IMR-90 (cell line): ENCODE results near the gene SYDE2. TPM values are rescaled to one million over a fixed set of nuclear protein-coding genes. Genes with fewer than 3 reads are reported as not detected.
"Not testable (repeated sequence)": the region's sequence is repeated elsewhere in the genome, so short reads cannot be mapped to it uniquely, and the experiment has no call there.

Source experiments
- ATAC-seq: fragments of 200-7000 bp; cut with Tn5 transposase; 2 replicates; pipeline ENCODE4 v1.9.1; 2020; ENCODE audit warnings: low read depth, mild to moderate bottlenecking, moderate library complexity
- BruUV-seq: library from RNA; stranded (reverse); fragments of 400-500 nt; replicated peaks from 2 replicates; lab custom pipeline; 2021; lab: Mats Ljungman, UMichigan
- CTCF ChIA-PET: fragments of 300-600 bp; formaldehyde crosslinking; extraction: SDS; loops from one replicate; lab custom pipeline; 2021; ENCODE audit warnings: antibody characterized with exemption; lab: Yijun Ruan, JAX
- POLR2A ChIA-PET: fragments of 300-600 bp; sonication (Branson Sonifier 250); formaldehyde crosslinking; loops from one replicate; lab custom pipeline; 2022; ENCODE audit warnings: antibody characterized with exemption; ENCODE audit not compliant: unreplicated experiment; lab: Charles Lee
- DNase-seq: peaks from one replicate; pipeline ENCODE4 v3.0.0; 2013
- H2AFZ ChIP-seq: replicated peaks from 2 replicates; pipeline ENCODE3; 2013; ENCODE audit warnings: low read length, mild to moderate bottlenecking; ENCODE audit not compliant: poor library complexity
- H2AK5ac ChIP-seq: 2 replicates; pipeline ENCODE4 v1.6.1; 2013; ENCODE audit warnings: low read depth, low read length, inconsistent platforms
- H2AK9ac ChIP-seq: replicated peaks from 2 replicates; pipeline ENCODE3; 2013; ENCODE audit warnings: mild to moderate bottlenecking, low read depth, low read length, moderate library complexity; ENCODE audit not compliant: poor library complexity
- H2BK120ac ChIP-seq: 2 replicates; pipeline ENCODE4 v1.6.1; 2013; ENCODE audit warnings: low read depth, low read length, inconsistent platforms
- H2BK15ac ChIP-seq: 3 replicates; pipeline ENCODE4 v1.6.1; 2013; ENCODE audit warnings: low read depth, low read length, inconsistent platforms
- H2BK20ac ChIP-seq: 2 replicates; pipeline ENCODE4 v1.6.1; 2013; ENCODE audit warnings: low read depth, mild to moderate bottlenecking, inconsistent platforms, low read length, moderate library complexity
- H2BK5ac ChIP-seq: 2 replicates; pipeline ENCODE4 v1.6.1; 2013; ENCODE audit warnings: mild to moderate bottlenecking, low read depth, low read length, inconsistent platforms; ENCODE audit not compliant: poor library complexity, severe bottlenecking
- H3K14ac ChIP-seq: replicated peaks from 2 replicates; pipeline ENCODE4 v1.6.1; 2013; ENCODE audit warnings: low read depth, low read length, inconsistent platforms
- H3K18ac ChIP-seq: 2 replicates; pipeline ENCODE4 v1.6.1; 2013; ENCODE audit warnings: low read depth, low read length, control low read depth
- H3K23ac ChIP-seq: 2 replicates; pipeline ENCODE4 v1.6.1; 2013; ENCODE audit warnings: low read depth, low read length, inconsistent platforms
- H3K27ac ChIP-seq: 2 replicates; pipeline ENCODE4 v1.5.1; 2013; ENCODE audit warnings: mild to moderate bottlenecking, control low read depth, low read length; ENCODE audit not compliant: insufficient read depth
- H3K27me3 ChIP-seq: 2 replicates; pipeline ENCODE4 v1.6.1; 2013; ENCODE audit warnings: low read length; ENCODE audit not compliant: control insufficient read depth, insufficient read depth
- H3K36me3 ChIP-seq: 2 replicates; pipeline ENCODE4 v1.6.1; 2013; ENCODE audit warnings: low read length, mixed read lengths; ENCODE audit not compliant: control insufficient read depth, insufficient read depth
- H3K4ac ChIP-seq: 2 replicates; pipeline ENCODE4 v1.6.1; 2013; ENCODE audit warnings: low read depth, low read length, inconsistent platforms
- H3K4me1 ChIP-seq: 2 replicates; pipeline ENCODE4 v1.6.1; 2013; ENCODE audit warnings: low read length, mixed read lengths; ENCODE audit not compliant: control insufficient read depth, insufficient read depth
- H3K4me2 ChIP-seq: 2 replicates; pipeline ENCODE4 v1.6.1; 2013; ENCODE audit warnings: low read depth, mild to moderate bottlenecking, control low read depth, low read length, moderate library complexity
- H3K4me3 ChIP-seq: 2 replicates; pipeline ENCODE4 v1.5.1; 2013; ENCODE audit warnings: low read depth, mild to moderate bottlenecking, control low read depth, low read length, moderate library complexity; ENCODE audit not compliant: insufficient read depth
- H3K56ac ChIP-seq: 2 replicates; pipeline ENCODE4 v1.6.1; 2013; ENCODE audit warnings: low read length, inconsistent platforms; ENCODE audit not compliant: insufficient read depth; ENCODE audit errors: extremely low read depth
- H3K79me1 ChIP-seq, 2 experiments: 2 replicates each; pipeline ENCODE4 v1.6.1; 2013; ENCODE audit warnings: low read length in 2 of 2, inconsistent platforms in 1 of 2, low read depth in 1 of 2
- H3K9ac ChIP-seq: 2 replicates; pipeline ENCODE4 v1.6.1; 2013; ENCODE audit warnings: low read depth, low read length, control low read depth
- H3K9me1 ChIP-seq: 2 replicates; pipeline ENCODE4 v1.6.1; 2013; ENCODE audit warnings: low read length, inconsistent platforms; ENCODE audit not compliant: insufficient read depth
- H3K9me3 ChIP-seq: 2 replicates; pipeline ENCODE4 v1.6.1; 2013; ENCODE audit warnings: low read length; ENCODE audit not compliant: control insufficient read depth, insufficient read depth
- H4K20me1 ChIP-seq: 2 replicates; pipeline ENCODE4 v1.6.1; 2013; ENCODE audit warnings: low read length, inconsistent platforms; ENCODE audit not compliant: insufficient read depth
- H4K5ac ChIP-seq: 2 replicates; pipeline ENCODE4 v1.6.1; 2013; ENCODE audit warnings: mild to moderate bottlenecking, low read depth, low read length, control low read depth
- H4K8ac ChIP-seq, 2 experiments: 2 replicates each; pipeline ENCODE4 v1.6.1; 2013; ENCODE audit warnings: low read depth in 2 of 2, low read length in 2 of 2, control low read depth in 1 of 2, inconsistent platforms in 1 of 2
- H4K91ac ChIP-seq: 2 replicates; pipeline ENCODE4 v1.6.1; 2013; ENCODE audit warnings: low read depth, low read length, inconsistent platforms; ENCODE audit not compliant: insufficient read depth
- FOS ChIP-seq: fragments of 150-350 bp; IDR thresholded peaks from 2 replicates; pipeline ENCODE4 v1.6.1; 2016; ENCODE audit warnings: low read depth, low read length
- WGBS, 2 experiments: methylation state at CpG; one replicate each; pipeline versions ENCODE4 v1.1.5 to v1.1.7; 2013; ENCODE audit warnings: missing lambda C conversion rate in 2 of 2; ENCODE audit not compliant: insufficient read length in 1 of 2; ENCODE audit errors: extremely low coverage in 2 of 2; 5-methylcytosine and 5-hydroxymethylcytosine counted together
- dilution Hi-C: fragments of 300-500 bp; cut with HindIII; formaldehyde crosslinking; loops from one replicate; pipeline ENCODE4 v1.14.3; 2018; ENCODE audit warnings: low sequenced_read_pairs; ENCODE audit not compliant: unreplicated experiment
- in situ Hi-C: fragments of 300-500 bp; cut with MboI; formaldehyde crosslinking; loops from 3 replicates; pipeline ENCODE4 v1.14.3; 2019; ENCODE audit warnings: low sequenced_read_pairs, inconsistent platforms, mixed read lengths
- intact Hi-C: fragments of 100-400 bp; cut with micrococcal nuclease; formaldehyde crosslinking; loops from 2 replicates; pipeline ENCODE4 v1.10.0; 2022
- polyA plus RNA-seq, 3 experiments: library from polyadenylated mRNA; depleted of rRNA; stranded (reverse); fragments of >200 nt; gene quantifications; 2 replicates each; pipeline ENCODE4 v1.2.3, GENCODE V29; 2012; ENCODE audit warnings: low replicate concordance in 1 of 3
- total RNA-seq: library from RNA; depleted of rRNA; stranded (reverse); fragments of >200 nt; gene quantifications from 2 replicates; pipeline ENCODE4 v1.2.3, GENCODE V29; 2012
- TF ChIP-seq, protein P1 (sequence below): conservative IDR thresholded peaks from 2 replicates; pipeline ENCODE4 v1.5.1; 2012; ENCODE audit warnings: mild to moderate bottlenecking, low read depth, low read length, improper control_type of control experiment

The SYDE2 gene
- total and polyA plus RNA-seq, 2 of the 4 experiments (the other 2 are of a cell fraction): 1.8 to 10.0 TPM

DNA sequence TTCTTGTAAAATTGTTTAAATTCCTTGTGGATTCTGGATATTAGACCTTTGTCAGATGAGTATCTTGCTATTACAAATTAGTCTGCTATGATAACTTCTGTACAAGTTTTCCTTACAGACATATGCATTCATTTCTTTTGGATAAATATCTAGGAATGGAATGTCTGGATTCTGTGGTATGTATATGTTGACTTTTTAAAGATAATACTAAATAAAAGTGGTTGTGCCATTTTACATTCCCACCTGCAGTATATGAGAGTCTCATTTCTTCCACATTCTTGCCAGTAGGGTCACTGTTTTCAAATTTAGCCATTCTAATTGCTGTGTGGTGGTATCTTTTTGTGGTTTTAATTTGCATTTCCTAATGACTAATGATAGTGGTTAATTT, 53.9 kb downstream of the SYDE2 start:
- peak overlapping the region; percentile 53 for H2BK5ac ChIP-seq
- no peak overlapping the region for H3K27ac ChIP-seq
- H3K18ac ChIP-seq: no peak overlapping the region
- no peaks in the 10 kb centered on the region for H3K27me3 ChIP-seq
- no peaks in the 10 kb centered on the region for H3K79me1 ChIP-seq
- no peak for TF ChIP-seq FOS
- TF ChIP-seq, protein P1, sequence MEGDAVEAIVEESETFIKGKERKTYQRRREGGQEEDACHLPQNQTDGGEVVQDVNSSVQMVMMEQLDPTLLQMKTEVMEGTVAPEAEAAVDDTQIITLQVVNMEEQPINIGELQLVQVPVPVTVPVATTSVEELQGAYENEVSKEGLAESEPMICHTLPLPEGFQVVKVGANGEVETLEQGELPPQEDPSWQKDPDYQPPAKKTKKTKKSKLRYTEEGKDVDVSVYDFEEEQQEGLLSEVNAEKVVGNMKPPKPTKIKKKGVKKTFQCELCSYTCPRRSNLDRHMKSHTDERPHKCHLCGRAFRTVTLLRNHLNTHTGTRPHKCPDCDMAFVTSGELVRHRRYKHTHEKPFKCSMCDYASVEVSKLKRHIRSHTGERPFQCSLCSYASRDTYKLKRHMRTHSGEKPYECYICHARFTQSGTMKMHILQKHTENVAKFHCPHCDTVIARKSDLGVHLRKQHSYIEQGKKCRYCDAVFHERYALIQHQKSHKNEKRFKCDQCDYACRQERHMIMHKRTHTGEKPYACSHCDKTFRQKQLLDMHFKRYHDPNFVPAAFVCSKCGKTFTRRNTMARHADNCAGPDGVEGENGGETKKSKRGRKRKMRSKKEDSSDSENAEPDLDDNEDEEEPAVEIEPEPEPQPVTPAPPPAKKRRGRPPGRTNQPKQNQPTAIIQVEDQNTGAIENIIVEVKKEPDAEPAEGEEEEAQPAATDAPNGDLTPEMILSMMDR: peak; percentile 47
- ChIA-PET CTCF (no interaction called here), POLR2A (no interaction called here)
- peaks cover 9% of the 10 kb centered on the region; the same call in 1 of the 2 replicates for H3K9me1 ChIP-seq
- H3K36me3 ChIP-seq: no peaks in the 10 kb centered on the region
- H3K4me3 ChIP-seq: no peak overlapping the region
- H3K9ac ChIP-seq: no peak overlapping the region
- no peak overlapping the region for H2AK9ac ChIP-seq
- intact Hi-C loops (no loop called here), in situ Hi-C loops (no loop called here), dilution Hi-C loops (no loop called here)
- no peak overlapping the region for H4K91ac ChIP-seq
- DNase-seq (peak; percentile 72), ATAC-seq (peak; percentile 73)
- no peak overlapping the region for H3K14ac ChIP-seq
- no peak overlapping the region for H2BK15ac ChIP-seq
- BruUV-seq: no TSS peak
- H2AK5ac ChIP-seq: no peak overlapping the region
- no peaks in the 10 kb centered on the region for H3K9me3 ChIP-seq
- no peak overlapping the region for H2BK20ac ChIP-seq
- H2BK120ac ChIP-seq: no peak overlapping the region
- no peak overlapping the region for H2AFZ ChIP-seq
- no peaks in the 10 kb centered on the region for H4K20me1 ChIP-seq
- H3K56ac ChIP-seq: no peak overlapping the region
- no peak overlapping the region for H3K4me2 ChIP-seq
- peaks cover 9% of the 10 kb centered on the region for H3K4me1 ChIP-seq
- H4K8ac ChIP-seq: no peak overlapping the region
- no peak overlapping the region for H4K5ac ChIP-seq
- H3K4ac ChIP-seq: no peak overlapping the region
- no peak overlapping the region for H3K23ac ChIP-seq

DNA sequence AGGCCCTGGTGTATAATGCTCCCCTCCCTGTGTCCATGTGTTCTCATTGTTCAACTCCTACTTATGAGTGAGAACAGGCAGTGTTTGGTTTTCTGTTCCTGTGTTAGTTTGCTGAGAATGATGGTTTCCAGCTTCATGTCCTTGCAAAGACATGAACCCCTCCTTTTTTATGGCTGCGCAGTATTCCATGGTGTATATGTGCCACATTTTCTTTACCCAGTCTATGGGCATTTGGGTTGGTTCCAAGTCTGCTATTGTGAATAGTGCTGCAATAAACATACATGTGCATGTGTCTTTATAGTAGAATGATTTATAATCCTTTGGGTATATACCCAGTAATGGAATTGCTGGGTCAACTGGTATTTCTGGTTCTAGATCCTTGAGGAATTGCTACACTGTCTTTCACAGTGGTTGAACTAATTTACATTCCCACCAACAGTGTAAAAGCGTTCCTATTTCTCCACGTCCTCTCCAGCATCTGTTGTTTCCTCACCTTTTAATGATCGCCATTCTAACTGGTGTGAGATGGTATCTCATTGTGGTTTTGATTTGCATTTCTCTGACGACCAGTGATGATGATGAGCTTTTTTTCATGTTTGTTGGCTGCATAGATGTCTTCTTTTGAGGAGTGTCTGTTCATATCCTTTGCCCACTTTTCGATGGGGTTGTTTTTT, 54.4 kb downstream of the SYDE2 start:
- H2BK15ac ChIP-seq, H3K4me2 ChIP-seq, ATAC-seq, H3K79me1 ChIP-seq, H3K4me1 ChIP-seq, H4K5ac ChIP-seq, DNase-seq, H3K56ac ChIP-seq, dilution Hi-C loops, H2BK20ac ChIP-seq, H3K9me1 ChIP-seq, H4K20me1 ChIP-seq, H3K14ac ChIP-seq, H2AFZ ChIP-seq, H3K9me3 ChIP-seq, CTCF ChIA-PET, H3K27ac ChIP-seq, H3K23ac ChIP-seq, H2AK9ac ChIP-seq, H3K27me3 ChIP-seq, H3K4me3 ChIP-seq, H3K36me3 ChIP-seq, BruUV-seq, H3K9ac ChIP-seq, intact Hi-C loops, POLR2A ChIA-PET, in situ Hi-C loops: not testable (repeated sequence)
- 0 out of 4 replicates have a peak overlapping the region, but pooled peaks of 1 of the 2 experiments have one; percentile 8 for H4K8ac ChIP-seq
- WGBS, 2 experiments: no CpG with 5 or more reads among the region's 6 CpGs
- H4K91ac ChIP-seq: 0 out of 2 replicates have a peak overlapping the region, but pooled peaks have one; percentile 22
- peak overlapping the region; percentile 55; the same call in 1 of the 2 replicates for H3K4ac ChIP-seq
- H3K18ac ChIP-seq: peak overlapping the region; percentile 40; the same call in 1 of the 2 replicates
- peak overlapping the region; percentile 78; the same call in 1 of the 2 replicates for H2BK120ac ChIP-seq
- H2BK5ac ChIP-seq: peak overlapping the region; percentile 82
- 0 out of 2 replicates have a peak overlapping the region, but pooled peaks have one; percentile 4 for H2AK5ac ChIP-seq
